Smooth muscle cell of the brain vasculature (primary cell): ENCODE results near the gene PEX16.
A peak's percentile ranks its signal among the peaks of the same experiment; 100 is the strongest.

Experiments used
- DNase-seq: peaks from one replicate; pipeline ENCODE4 v3.0.0-alpha.2; 2012; ENCODE audit warnings: low read depth, low spot score

PEX16 gene

DNA sequence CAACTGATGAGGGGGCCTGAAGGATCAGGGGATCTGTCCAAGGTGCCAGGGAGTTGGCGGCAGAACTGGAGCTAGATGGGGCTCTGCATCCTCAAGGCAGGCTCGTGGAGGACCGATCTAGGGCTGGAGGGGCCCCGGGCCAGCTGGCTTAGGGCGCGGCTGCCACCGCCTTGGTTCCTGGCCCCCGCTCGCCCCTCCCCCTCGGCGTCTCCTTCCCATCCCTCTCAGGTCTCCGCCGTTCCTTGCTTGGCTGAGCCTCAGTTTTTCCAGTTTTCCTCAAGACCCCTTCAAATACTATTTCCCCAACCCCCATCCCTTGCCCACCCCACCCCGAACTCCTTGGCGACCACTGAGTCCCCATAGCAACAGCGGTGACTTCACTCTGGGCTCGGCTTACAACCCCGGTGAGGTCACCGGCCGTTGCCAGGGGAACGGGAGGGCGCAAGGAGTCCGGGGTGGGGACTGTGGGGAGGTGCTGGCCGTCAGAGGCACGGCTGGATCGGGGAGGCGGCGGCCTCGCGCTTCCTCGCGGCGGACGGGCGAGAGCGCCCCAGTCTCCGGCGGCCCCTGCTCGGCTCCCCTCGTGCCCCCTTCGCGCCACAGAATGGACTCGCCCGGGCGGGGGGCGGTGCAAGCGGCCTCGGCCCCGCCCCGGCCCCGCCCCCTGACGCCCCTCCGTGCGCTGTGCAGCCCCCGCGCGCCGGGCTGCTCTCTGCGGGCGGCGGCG lies 18.1 kb downstream of the PEX16 start:
- DNase-seq = peak; percentile 52

DNA sequence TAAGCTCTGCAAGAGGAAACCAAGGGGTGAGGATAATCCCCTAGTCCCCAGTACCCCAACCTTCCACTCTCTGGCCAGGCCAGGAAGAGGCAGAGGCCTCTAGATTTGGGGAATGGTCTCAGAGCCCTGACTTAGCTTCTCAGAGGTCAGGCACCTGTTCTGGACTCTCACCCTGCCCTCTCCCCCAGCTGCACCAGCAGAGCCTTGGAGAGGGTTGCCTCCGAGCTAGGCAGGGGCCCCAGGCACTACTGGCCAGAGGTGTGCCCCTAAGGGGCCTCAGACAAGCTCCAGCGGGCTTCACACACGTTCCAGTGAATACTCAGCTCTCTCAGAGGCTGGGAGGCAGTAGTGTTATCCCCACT lies 18.6 kb downstream of the PEX16 start:
- no peak for DNase-seq

DNA sequence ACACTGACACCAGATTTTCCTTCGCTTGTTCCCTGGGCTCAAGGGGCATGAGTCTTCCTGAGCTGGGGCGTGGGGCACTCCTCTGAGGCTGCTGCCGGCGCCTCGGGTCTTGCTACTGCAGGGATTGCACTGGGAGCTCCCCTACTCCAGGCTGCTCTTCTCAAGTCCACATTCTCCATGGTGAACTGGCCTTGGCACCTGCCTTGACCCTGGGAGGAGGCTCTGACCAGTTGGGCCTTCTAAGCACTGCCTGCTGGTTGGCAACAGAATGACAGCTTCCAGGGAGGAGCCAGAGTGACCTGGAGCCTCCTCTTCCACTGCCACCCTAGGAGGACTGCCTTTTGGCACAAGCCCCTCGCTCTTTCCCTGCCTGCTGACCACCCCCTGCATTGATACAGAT lies 20.1 kb downstream of the PEX16 start:
- DNase-seq = no peak

- DNase-seq = no peak
These were observed 21.2 kb downstream of the PEX16 start for GRCh38 chr11:45896422-45896984.

DNA sequence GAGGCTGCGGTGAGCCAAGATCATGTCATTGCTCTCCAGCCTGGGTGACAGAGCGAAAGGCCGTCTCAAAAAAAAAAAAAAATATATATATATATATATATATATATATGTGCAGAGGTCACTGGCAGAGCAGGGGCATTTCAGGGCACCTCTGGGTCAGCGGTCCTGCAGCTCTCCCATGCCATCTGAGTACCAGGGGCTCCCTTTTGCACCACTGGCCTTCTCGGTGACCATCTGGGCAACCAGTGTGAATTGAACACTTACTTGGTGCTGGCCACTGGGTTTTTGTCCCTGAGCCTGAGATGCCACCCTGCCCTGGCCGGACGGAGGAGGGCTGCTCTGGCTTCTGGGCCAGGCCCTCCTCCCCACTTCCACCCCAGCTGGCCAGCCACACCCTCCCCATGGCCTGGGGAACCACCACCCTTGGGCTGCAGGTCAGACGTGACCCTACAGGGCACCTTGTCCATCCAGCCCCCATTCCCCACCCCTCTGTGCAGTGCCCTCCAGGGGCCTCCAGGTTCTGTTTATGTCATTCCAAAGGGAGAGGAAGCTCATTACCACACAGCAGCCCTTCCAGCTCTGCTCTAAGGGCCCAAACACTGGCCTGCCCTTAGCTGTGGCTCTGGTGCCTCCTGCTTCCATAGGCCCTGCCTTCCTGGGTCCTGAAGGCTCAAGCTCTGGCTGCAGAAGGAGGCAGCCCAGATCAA lies 22.0 kb downstream of the PEX16 start:
- no peak for DNase-seq

- no peak for DNase-seq
These were observed 23.0 kb downstream of the PEX16 start for GRCh38 chr11:45894555-45895247.

GRCh38 chr11:45892856-45893255 lies 24.8 kb downstream of the PEX16 start:
- DNase-seq = no peak

DNA sequence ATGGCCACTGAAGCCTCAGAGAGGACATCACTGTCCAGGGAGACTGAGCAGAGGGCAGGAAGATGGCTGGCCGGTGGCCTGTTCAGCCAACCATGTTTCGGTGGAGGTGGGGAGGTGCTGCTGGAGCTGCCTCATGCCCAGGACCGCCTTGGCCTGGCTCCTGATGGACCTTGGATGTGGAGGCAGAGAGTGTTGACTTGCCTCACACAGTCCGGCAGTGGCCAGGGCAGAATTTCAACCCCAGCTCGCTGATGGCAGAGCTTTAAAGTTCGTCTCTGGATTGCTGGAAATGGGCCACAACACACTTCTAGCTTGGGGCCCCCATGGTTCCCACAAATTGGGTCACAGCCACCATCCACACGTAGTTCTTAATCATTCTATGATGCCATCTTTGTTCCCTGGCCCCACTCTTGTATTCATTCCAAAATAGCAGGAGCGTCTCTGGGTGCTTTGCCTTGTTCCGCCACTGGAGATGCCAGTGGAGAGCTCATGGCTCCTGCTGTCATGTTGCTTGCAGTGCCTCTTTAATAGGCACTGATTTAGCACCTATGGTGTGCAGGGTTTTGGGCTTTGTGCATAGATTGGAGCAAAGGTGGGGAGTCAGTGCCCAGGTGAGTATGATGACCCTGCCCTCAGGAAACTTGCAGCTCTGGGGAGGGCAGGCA lies 26.7 kb downstream of the PEX16 start:
- DNase-seq = no peak

DNA sequence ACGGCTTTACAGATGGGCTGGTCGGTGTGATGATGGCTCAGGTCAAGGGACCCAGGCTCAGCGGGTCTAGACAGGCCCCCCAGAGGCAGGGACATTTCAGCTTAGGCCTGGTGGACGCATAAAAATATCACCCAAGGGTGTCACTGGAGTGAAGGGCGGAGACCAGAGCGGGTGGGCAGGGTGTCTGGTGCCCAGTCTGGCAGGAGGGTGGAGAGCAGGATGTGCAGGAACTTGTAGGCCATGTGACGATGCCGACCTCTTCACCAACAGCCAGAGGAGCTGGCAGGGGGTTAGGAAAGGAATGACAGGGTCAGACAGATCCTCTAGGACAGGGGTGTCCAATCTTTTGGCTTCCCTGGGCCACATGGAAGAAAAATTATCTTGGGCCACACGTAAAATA lies 27.7 kb downstream of the PEX16 start:
- no peak for DNase-seq

DNA sequence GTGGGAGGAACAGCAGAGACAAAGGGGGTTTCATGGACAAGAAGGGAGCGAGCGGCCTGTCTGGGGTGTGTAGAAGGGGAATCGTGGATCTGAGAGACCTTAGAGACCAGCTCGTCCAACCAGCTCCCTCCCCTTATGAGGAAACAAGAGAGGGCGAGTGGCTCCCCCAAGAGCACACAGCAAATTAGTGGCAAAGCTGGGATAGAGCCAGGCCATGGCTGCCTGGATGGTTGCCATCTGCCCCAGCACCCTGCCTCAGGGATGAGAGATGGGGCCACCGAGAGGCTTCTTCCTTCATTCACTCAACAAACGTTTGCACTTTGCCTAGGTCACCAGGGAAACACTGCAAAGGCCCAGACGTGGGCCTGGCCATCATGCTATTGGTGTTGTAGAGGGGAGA lies 28.1 kb downstream of the PEX16 start:
- no peak for DNase-seq

- DNase-seq = no peak
These were observed 30.1 kb downstream of the PEX16 start for GRCh38 chr11:45887587-45887986.

GRCh38 chr11:45886816-45887520 lies 30.7 kb downstream of the PEX16 start:
- DNase-seq = no peak

DNA sequence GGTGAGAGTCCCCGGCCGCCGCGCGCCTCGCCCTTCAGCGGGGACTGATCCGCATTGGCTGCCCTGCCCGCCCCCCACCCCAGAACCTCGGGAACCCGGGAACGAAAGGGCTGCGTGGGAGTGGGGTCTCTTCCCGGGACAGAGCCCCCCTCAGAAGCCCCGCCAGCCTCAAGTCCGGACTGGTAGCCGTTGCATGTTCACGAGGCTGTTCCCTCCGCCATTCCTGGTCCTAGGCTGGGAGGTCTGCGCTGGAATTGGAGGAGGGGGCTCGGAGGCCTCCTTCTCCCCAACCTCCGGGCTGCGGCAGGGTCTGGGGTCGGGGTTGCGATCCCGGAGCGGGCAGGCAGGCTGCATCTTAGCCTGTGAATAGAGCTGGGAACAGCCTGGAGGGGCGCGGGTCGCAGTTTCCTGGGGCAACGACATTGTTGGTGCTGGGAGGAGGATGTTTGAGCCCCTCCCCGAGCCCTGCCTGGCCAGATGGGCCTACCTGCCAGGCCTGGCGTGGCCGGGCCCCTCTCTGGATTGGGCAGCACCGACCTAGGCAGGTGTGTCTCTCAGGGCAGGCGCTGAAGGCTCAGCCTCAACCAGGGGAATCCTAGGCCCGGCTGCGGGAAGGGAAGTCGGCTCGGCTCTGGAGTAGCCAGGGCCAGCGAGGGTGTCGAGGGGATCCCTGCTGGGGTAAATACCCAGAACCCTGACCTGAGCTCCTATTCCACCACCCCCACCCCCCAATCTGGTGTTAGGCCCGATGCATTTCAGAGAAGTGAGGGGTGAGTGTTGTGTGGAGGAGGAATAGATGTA lies 31.6 kb downstream of the PEX16 start:
- no peak for DNase-seq

DNA sequence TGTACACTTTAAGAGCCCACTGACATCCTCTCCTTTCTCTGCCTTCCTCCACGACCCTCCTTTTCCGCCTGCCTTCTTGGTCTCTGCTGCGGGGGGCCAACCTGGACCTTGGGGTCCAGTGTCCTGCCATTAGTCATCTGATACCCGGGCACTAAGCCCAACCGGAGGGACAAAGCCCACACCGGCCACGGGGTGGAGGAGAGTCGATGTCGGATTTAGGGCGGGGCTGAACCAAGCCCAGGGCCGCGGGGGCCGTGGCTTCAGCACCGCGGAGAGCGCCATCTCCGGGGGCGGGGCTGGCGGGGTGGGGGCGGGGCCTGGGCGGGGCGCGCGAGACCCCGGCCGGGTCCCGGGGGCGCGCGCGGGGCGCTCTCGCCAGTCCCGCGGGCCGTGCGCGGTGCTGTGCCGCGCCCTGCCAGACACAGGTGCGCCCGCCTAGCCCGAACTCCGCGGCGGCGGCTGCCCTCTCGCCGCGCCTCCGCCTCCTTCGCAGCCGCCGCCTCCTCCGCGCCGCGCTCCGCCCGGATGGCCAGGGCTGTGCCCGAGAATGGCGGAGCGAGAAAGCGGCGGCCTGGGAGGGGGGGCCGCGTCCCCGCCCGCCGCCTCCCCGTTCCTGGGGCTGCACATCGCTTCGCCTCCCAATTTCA lies 32.3 kb downstream of the PEX16 start, which contains the start of gene MAPK8IP1:
Gene MAPK8IP1, plus strand, starts transcription at position 378 of the 647 bp plus-strand sequence. Its CDS starts 170 bp downstream, at position 548.
- DNase-seq = no peak

- no peak for DNase-seq
These were observed 33.0 kb downstream of the PEX16 start for GRCh38 chr11:45884596-45885185.

- DNase-seq = peak; percentile 31
These were observed 35.8 kb downstream of the PEX16 start for GRCh38 chr11:45881708-45882368.

DNA sequence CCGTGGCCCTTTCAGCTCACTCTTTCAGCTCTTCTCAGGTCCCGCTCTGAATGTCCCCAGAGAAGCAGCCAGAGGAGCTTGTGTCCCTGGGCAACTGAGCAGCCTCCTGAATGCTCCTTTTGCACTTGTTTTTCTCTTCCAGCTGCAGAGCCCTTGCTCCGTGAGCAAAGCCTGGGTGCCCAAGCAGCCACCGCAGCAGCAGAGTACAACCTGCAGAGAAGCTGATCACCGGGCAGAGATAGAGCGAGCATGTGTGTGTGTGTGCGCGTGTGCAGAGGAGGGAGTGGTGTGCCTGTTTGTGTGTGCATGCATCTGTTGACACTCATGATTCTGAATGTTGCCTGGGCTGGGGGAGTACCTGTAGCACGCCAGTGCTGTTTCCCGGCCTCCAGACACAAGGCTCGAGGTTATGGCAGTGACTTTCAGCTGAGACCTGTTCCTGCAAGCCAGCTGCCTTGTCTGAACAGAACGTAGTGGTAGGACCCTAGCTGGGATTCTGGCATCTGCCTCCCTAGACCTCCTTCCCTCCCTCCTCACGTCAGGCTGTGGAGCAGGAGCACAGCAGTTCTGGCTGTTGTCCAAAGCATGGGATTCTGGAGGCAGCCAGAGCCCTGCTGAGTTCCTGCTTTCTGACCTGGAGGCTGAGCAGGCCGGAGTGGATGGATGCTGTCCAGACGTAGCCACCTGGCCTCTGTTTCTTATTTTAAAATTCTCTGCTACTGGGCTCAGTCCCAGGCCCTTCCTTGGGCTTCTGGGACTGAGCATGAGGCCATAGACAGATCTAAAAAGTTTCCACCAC lies 36.7 kb downstream of the PEX16 start:
- DNase-seq = peak; percentile 66
